ENCODE data around the gene PTAFR.
"Not testable (repeated sequence)": the region's sequence is repeated elsewhere in the genome, so short reads cannot be mapped to it uniquely, and the experiment has no call there.

Gene PTAFR

DNA sequence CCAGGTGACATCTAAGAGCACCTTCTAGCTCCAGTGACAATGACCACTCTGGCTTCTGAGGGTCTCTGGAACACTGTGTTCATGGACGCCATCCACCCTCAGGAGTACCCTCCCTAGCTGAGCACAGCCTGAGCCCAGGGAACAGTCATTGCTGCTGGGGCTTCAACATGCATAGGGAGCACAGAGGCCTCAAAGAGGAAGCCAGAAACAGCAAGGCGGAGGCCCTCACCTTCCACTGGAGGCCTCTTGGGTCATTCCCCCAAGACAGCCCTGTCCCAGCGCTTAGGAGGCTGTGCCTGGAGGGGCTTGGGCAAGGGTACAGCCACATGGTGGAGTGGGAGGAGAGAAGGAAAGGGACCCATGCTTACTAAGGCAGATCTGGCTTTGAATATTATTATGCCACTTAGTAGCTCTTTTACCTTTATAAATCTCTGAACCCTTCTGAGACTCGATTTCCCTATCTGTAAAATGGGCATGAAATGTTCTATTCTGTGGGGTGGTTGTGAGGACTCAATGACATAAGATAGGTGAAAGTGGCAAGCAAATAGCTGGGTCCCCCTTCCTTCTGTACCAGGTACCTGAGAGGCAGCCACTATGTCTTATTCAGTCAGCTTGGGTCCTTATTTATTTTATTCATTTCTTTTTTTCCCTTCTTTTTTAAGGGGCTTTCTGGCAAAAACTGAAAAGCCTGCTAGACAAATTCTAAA lies 32.8 kb downstream of the PTAFR start:
- no peak for DNase-seq

DNA sequence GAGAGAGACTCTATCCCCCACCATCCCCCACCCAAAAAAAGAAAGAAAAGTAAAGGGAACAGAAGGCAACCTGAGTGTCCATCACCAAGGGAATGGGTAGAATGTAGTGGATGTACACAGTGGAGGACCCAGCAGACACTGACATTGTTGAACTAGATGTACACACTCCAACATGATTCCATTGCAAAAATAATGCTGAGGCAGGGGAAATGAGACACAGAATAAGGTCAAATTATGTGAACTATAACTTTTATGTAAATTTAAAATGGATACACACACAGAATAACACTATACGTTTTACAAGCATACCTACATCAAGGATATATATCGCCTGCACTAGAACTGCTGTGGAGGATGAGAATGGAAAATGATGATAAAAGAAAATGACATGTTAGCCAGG lies 34.8 kb downstream of the PTAFR start:
- no peak for DNase-seq

- DNase-seq = not testable (repeated sequence)
Measured at GRCh38 chr1:28139866-28140265, 36.6 kb downstream of the PTAFR start.

DNA sequence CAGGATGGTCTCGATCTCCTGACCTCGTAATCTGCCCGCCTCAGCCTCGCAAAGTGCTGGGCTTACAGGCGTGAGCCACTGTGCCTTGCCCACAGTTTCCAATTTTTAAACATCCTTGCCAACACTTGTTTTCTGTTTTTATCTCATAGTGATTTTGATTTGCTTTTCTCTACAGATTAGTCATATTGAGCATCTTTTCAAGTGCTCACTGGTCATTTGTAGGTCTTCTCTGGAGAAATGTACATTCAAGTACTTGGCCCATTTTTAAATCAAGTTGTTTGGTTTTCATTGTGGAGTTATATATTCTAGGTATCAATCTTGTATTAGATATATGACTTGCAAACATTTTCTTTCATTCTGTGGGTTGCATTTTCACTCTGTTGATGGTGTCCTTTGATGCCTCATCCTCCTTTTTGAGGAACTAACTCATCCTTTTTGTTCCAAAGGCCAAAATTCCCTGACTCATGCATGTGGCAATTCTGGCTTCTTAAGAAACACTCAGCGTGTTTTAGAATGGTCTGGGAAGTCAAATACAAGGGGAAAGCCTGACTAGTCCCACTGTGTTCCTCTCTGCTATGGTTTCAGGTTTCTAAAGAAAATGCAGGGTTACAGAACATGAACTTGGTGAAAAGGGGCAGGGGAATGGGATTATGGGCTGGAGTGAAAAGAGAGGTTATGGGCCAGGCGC lies 37.3 kb downstream of the PTAFR start:
- no peak for DNase-seq

- no peak for DNase-seq
Measured at GRCh38 chr1:28136922-28137613, 39.4 kb downstream of the PTAFR start.

DNA sequence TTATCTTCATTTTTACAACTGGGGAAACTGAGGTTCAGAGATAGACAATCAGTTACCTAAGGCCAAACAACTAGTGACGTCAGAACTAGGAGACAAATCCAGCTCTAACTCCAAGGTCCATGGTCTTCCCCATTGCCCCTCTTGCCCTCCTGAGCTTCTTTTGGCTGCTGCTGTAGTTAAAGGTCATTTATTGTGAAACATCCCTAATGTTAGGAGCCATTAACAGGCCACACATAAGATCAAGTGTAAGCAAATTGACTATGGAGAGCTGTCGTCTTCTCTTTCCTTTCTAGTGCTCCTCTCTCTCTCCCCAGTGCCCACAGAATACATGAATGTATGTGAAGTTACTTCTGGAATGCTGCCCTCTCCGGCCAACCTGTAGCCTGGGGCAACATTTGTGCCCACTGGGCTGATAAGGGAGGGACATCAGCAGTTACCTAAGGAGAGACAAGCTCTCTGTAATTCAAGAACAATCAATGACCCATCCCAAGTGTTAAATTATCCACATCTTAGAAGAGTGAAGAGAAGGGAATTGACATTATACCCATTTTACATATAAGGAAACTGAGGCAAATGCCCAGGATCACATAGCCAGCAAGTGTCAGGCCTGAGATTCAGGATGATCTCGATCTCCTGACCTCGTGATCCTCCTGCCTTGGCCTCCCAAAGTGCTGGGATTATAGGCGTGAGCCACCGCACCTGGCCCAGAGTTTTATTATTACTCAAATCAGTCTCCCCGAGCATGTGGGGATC lies 40.1 kb downstream of the PTAFR start:
- DNase-seq = no peak

GRCh38 chr1:28135371-28136168 lies 40.9 kb downstream of the PTAFR start:
- DNase-seq = no peak

DNA sequence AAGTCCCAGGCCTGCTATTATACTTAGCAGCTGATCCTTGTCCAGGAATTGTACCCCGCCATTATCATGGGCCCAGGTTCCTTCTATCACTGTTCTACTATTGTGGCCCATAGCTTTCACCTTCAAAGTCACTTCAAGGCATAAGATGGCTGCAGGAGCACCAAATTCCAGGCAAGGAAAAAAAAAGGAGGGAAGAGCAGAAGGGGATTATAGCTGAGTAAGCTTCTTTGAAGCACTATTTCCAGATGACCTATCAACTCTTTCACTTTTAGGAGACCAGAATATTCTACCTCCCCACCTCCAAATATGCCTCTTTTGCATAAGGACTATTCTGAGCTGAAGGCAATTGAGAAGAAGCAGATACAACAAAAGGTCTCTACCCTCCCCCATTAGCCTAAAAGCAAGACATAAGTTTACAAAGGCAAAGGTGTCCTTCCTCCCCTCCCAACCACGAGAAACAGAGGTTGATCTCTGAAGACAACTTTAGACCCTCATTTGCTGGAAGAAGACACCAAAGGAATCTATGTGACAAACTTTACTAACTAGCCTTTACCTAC lies 41.8 kb downstream of the PTAFR start:
- DNase-seq = no peak

DNA sequence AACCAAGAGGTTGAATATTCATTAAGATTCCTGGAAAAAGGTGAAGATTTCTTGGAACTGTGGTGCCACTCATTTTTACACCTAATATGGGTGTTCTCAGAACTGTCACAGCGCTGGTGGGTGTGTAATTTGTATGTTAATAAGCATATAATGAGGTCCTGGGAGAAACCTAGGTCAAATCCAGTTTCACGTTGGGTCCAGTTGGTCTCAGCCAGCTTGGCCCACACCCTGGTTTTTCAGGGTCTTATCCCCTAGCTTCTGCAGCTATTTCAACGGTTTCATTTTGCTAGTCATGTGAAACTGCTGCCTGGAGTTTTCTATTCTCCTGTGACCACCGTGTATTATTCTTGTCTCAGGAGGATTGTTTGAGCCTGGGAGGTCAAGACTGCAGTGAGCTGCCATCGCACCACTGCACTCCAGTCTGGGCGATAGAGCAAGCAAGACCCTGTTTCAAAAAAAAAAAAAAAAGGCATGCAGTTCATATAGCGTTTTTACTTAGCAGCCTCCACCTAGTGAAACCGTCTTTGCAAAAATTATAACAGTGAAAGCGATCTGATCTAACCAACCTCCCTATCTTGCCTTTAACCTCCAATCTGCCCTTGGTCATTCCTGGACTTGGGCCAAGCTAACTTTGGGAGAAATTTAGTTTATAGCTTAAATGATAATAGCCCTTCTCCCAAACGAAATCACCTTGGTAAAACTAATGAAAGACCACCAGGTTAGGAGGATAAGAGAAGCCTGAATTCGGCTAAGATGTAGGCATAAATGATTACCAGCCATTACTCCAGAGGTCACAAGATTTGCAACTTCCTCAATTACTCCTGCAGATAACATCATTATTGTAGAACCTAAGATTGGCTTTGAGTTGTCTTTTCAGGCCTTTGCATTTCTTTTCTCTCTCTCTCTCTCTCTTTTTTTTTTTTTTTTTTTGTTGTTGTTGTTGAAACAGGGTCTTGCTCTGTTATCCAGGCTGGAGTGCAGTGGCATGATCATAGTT lies 44.0 kb downstream of the PTAFR start:
- no peak for DNase-seq

GRCh38 chr1:28130901-28131300 lies 45.6 kb downstream of the PTAFR start:
- no peak for DNase-seq

- peak; percentile 24 for DNase-seq
Measured at GRCh38 chr1:28129150-28129549, 47.3 kb downstream of the PTAFR start.

- DNase-seq = no peak
Measured at GRCh38 chr1:28127617-28128257, 48.8 kb downstream of the PTAFR start.

GRCh38 chr1:28126783-28127490 lies 49.6 kb downstream of the PTAFR start:
- no peak for DNase-seq

- DNase-seq = no peak
Measured at GRCh38 chr1:28126212-28126611, 50.3 kb downstream of the PTAFR start.

DNA sequence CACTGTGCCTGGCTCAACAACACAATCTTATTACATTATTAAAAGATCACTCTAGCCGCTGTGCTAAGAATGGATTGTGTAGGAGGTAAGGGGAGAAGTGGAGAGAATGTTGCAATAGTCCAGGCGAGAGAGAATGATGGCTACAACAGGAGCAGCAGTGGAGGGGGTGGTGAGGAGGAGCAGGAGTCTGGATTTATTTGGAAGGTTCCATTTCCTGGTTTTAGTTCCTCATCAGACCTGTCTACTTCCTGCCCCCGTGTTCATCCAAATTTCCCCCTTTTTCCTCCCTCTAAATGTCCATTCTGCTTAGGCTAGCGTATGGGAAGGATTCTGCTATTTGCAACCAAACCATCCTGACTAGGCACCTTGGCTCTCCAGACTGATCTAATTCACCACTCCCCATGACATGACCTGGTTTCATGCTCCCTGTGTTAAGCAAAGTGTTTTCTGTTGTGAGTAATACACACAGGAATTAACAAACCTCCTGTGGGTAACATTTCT lies 53.0 kb downstream of the PTAFR start:
- DNase-seq = no peak

DNA sequence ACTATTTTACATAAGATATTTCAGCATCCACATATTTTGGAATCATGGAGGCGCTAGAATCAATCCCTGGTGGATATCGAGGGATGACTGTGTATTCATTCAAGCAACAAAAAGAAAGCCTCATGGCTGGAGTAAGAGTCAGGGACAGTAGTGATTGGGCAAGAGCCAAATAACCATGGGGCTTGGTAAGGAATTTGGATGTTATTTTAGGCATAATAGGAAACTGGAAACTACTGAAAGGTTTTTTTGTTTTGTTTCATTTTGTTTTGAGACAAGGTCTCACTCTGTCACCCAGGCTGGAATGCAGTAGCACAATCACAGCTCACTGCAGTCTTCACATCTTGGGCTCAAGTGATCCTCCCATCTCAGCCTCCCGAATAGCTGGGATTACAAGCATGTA lies 54.3 kb downstream of the PTAFR start:
- DNase-seq = no peak

DNA sequence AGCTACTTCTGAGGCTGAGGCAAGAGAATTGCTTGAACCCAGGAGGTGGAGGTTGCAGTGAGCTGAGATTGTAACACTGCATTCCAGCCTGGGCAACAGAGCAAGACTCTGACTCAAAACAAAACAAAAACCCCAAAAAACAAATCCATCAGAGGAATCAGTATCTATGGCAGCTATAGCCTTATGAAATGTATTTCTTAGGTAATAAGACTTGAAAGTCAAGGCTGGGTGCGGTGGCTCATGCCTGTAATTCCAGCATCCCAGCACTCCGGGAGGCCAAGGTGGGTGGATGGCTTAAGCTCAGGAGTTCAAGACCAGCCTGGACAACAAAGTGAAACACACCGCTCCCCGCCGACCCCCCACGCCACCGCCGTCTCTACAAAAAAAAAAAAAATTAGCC lies 56.9 kb downstream of the PTAFR start:
- DNase-seq = no peak

- DNase-seq = no peak
Measured at GRCh38 chr1:28118640-28119307, 57.7 kb downstream of the PTAFR start.

DNA sequence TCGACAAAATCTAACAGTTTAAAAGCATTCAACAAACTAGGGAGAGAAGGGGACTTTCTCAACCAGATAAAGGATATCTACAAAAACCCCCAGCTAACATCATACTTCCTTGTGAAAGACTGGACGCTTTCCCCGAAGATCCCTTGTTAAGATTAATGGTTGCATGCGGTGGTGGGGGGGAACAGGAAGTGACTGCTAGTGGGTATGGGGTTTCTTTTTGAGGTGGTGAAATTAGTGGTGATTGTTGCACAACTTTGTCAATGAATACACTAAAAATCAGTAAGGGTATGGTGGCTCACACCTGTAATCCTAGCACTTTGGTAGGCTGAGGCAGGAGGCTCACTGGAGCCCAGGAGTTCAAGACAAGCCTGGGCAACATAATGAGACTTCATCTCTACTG lies 61.2 kb downstream of the PTAFR start:
- DNase-seq = no peak

All from right hindlimb (tissue), 1 donor.